HEK293 (cell line): Measurements from ENCODE around the gene IGF1R.

Experiments
- CTCF ChIA-PET: fragments of 350-600 bp; formaldehyde crosslinking; extraction: SDS; loops from one replicate; lab custom pipeline; 2021; ENCODE audit warnings: antibody characterized with exemption; lab: Yijun Ruan, JAX
- POLR2A ChIA-PET: fragments of 300-600 bp; formaldehyde crosslinking; extraction: SDS; loops from one replicate; lab custom pipeline; 2020; ENCODE audit warnings: antibody characterized with exemption, inconsistent platforms; lab: Yijun Ruan, JAX
- H3K27ac ChIP-seq: fragments of 200-500 bp; sonication (Bioruptor generic); 2 replicates; pipeline ENCODE4 v1.5.1; 2014; ENCODE audit warnings: low read depth, low read length, control low read depth, inconsistent platforms; ENCODE audit errors: extremely low read depth
- H3K36me3 ChIP-seq, 2 experiments: fragments of 200-500 bp in 1 of 2; sonication (Bioruptor generic) in 1 of 2; 1 replicate in 1 of 2; 2 replicates in 1 of 2; pipeline ENCODE4 v1.5.1; 2014 to 2017; ENCODE audit warnings: inconsistent platforms in 2 of 2, low read length in 2 of 2; ENCODE audit not compliant: control insufficient read depth in 2 of 2, insufficient read depth in 1 of 2
- H3K4me1 ChIP-seq: fragments of 200-500 bp; sonication (Bioruptor generic); 2 replicates; pipeline ENCODE4 v1.5.1; 2014; ENCODE audit warnings: mild to moderate bottlenecking, low read length, inconsistent platforms; ENCODE audit not compliant: control insufficient read depth, insufficient read depth
- H3K4me3 ChIP-seq: 2 replicates; pipeline ENCODE4 v1.5.1; 2011; ENCODE audit warnings: low read depth, mild to moderate bottlenecking, control low read depth, low read length, moderate library complexity
- H3K9me3 ChIP-seq: fragments of 200-500 bp; sonication (Bioruptor generic); 2 replicates; pipeline ENCODE4 v1.5.1; 2014; ENCODE audit warnings: low read depth, low read length, inconsistent platforms; ENCODE audit not compliant: control insufficient read depth, insufficient read depth
- EGR2 ChIP-seq: fragments of 450-650 bp; formaldehyde crosslinking; IDR thresholded peaks from 2 replicates; pipeline ENCODE4 v1.5.1; 2016; ENCODE audit warnings: low read depth, missing biosample characterization, missing genetic modification characterization
- GFI1B ChIP-seq: fragments of 450-650 bp; formaldehyde crosslinking; IDR thresholded peaks from 2 replicates; pipeline ENCODE4 v1.5.1; 2016; ENCODE audit warnings: missing biosample characterization, missing genetic modification characterization
- GLIS1 ChIP-seq: fragments of 450-650 bp; formaldehyde crosslinking; IDR thresholded peaks from 2 replicates; pipeline ENCODE4 v1.5.1; 2016; ENCODE audit warnings: missing biosample characterization, missing genetic modification characterization
- OSR2 ChIP-seq: fragments of 450-650 bp; formaldehyde crosslinking; IDR thresholded peaks from 2 replicates; pipeline ENCODE4 v1.5.1; 2016; ENCODE audit warnings: missing biosample characterization, missing genetic modification characterization
- SCRT1 ChIP-seq: fragments of 450-650 bp; formaldehyde crosslinking; IDR thresholded peaks from 2 replicates; pipeline ENCODE4 v1.5.1; 2016; ENCODE audit warnings: missing biosample characterization, missing genetic modification characterization, borderline replicate concordance
- SCRT2 ChIP-seq: fragments of 450-650 bp; formaldehyde crosslinking; IDR thresholded peaks from 2 replicates; pipeline ENCODE4 v1.5.1; 2016; ENCODE audit warnings: missing biosample characterization, missing genetic modification characterization
- YY1 ChIP-seq: fragments of 450-650 bp; formaldehyde crosslinking; IDR thresholded peaks from 2 replicates; pipeline ENCODE4 v1.5.1; 2018; ENCODE audit warnings: missing biosample characterization, missing genetic modification characterization
- ZBTB44 ChIP-seq: fragments of 450-650 bp; IDR thresholded peaks from 2 replicates; pipeline ENCODE4 v1.5.1; 2018; ENCODE audit warnings: missing biosample characterization, mild to moderate bottlenecking, missing genetic modification characterization
- ZFHX2 ChIP-seq: fragments of 450-650 bp; formaldehyde crosslinking; conservative IDR thresholded peaks from 2 replicates; pipeline ENCODE4 v1.5.1; 2016; ENCODE audit warnings: missing biosample characterization, missing genetic modification characterization
- ZNF266 ChIP-seq: fragments of 450-650 bp; formaldehyde crosslinking; IDR thresholded peaks from 2 replicates; pipeline ENCODE4 v1.5.1; 2016; ENCODE audit warnings: missing biosample characterization, missing genetic modification characterization, low read depth
- ZNF362 ChIP-seq: fragments of 450-650 bp; formaldehyde crosslinking; IDR thresholded peaks from 2 replicates; pipeline ENCODE4 v1.5.1; 2016; ENCODE audit warnings: missing biosample characterization, missing genetic modification characterization
- ZNF549 ChIP-seq: fragments of 450-650 bp; IDR thresholded peaks from 2 replicates; pipeline ENCODE4 v1.5.1; 2018; ENCODE audit warnings: missing biosample characterization, missing genetic modification characterization, mild to moderate bottlenecking, inconsistent platforms, moderate library complexity
- ZNF639 ChIP-seq: fragments of 450-650 bp; formaldehyde crosslinking; IDR thresholded peaks from 2 replicates; pipeline ENCODE4 v1.5.1; 2016; ENCODE audit warnings: missing biosample characterization, missing genetic modification characterization
- ZNF704 ChIP-seq: fragments of 450-650 bp; formaldehyde crosslinking; IDR thresholded peaks from 2 replicates; pipeline ENCODE4 v1.5.1; 2016; ENCODE audit warnings: missing biosample characterization, missing genetic modification characterization
- ZNF707 ChIP-seq: fragments of 450-650 bp; formaldehyde crosslinking; IDR thresholded peaks from 2 replicates; pipeline ENCODE4 v1.5.1; 2016; ENCODE audit warnings: missing biosample characterization, missing genetic modification characterization
- ZNF768 ChIP-seq: fragments of 450-650 bp; formaldehyde crosslinking; IDR thresholded peaks from 2 replicates; pipeline ENCODE4 v1.5.1; 2018; ENCODE audit warnings: missing biosample characterization, mild to moderate bottlenecking, missing genetic modification characterization
- ZNF791 ChIP-seq: fragments of 450-650 bp; formaldehyde crosslinking; IDR thresholded peaks from 2 replicates; pipeline ENCODE4 v1.5.1; 2016; ENCODE audit warnings: missing biosample characterization, missing genetic modification characterization

IGF1R gene

GRCh38 chr15:98676586-98677270 lies 28.4 kb downstream of the IGF1R start:
- no peak overlapping the region for H3K27ac ChIP-seq
- no peak overlapping the region for H3K4me3 ChIP-seq
- peaks cover 7% of the 10 kb centered on the region for H3K4me1 ChIP-seq
- ChIA-PET POLR2A (no interaction called here), CTCF (interaction anchor here (1.0 kb wide), 1 partner anchor 103 kb away, joined by 3 read pairs; no protein-coding TSS in a partner anchor)
- no peaks in the 10 kb centered on the region for H3K36me3 ChIP-seq
- no peaks in the 10 kb centered on the region for H3K9me3 ChIP-seq
- TF ChIP-seq ZNF704 (tag by site-specific recombination) (no peak), ZNF707 (no peak), OSR2 (tag by site-specific recombination) (peak; percentile 52; the same call in 1 of the 2 replicates), ZNF362 (tag by site-specific recombination) (peak; percentile 41; the same call in 1 of the 2 replicates)

GRCh38 chr15:98677345-98678059 lies 29.2 kb downstream of the IGF1R start:
- Histone ChIP-seq H3K4me3 (no peak overlapping the region), H3K9me3 (no peaks in the 10 kb centered on the region), H3K4me1 (peaks cover 6% of the 10 kb centered on the region), H3K36me3 (no peaks in the 10 kb centered on the region)
- POLR2A ChIA-PET = no interaction called here
- TF ChIP-seq YY1 (tag by site-specific recombination) = no peak
- peak; percentile 51; the same call in 1 of the 2 replicates for TF ChIP-seq EGR2 (tag by site-specific recombination)
- TF ChIP-seq ZFHX2 (tag by site-specific recombination) = peak; percentile 66
- TF ChIP-seq, all 188 proteins: peak for 2
- no peak overlapping the region for H3K27ac ChIP-seq
- CTCF ChIA-PET = interaction anchor here (1.0 kb wide), 1 partner anchor 102 kb away, joined by 3 read pairs; no protein-coding TSS in a partner anchor

GRCh38 chr15:98678484-98678883 lies 30.1 kb downstream of the IGF1R start:
- no peak for TF ChIP-seq ZNF639 (tag by site-specific recombination)
- TF ChIP-seq ZNF266 = no peak
- TF ChIP-seq SCRT1 (tag by site-specific recombination) = peak; percentile 55; the same call in 1 of the 2 replicates
- TF ChIP-seq SCRT2 (tag by site-specific recombination) = peak; percentile 60
- TF ChIP-seq GFI1B = no peak
- H3K27ac ChIP-seq = no peak overlapping the region

GRCh38 chr15:98681061-98681460 lies 32.7 kb downstream of the IGF1R start:
- ChIA-PET CTCF (no interaction called here), POLR2A (no interaction called here)
- H3K4me3 ChIP-seq = no peak overlapping the region
- peaks cover 27% of the 10 kb centered on the region for H3K4me1 ChIP-seq
- no peak overlapping the region for H3K27ac ChIP-seq
- no peaks in the 10 kb centered on the region for H3K9me3 ChIP-seq
- H3K36me3 ChIP-seq = no peaks in the 10 kb centered on the region
- TF ChIP-seq GLIS1 (tag by site-specific recombination) (no peak), ZNF791 (tag by site-specific recombination) (no peak), ZNF768 (tag by site-specific recombination) (no peak), ZBTB44 (tag by site-specific recombination) (no peak), ZNF549 (no peak)

More at GRCh38 chr15:98678484-98678883, 30.1 kb downstream of the IGF1R start:
- H3K4me1 ChIP-seq = peaks cover 14% of the 10 kb centered on the region
- no peak overlapping the region for H3K4me3 ChIP-seq
- ChIA-PET POLR2A (no interaction called here), CTCF (interaction anchor here (0.6 to 0.8 kb wide), 5 partner anchors 18 to 227 kb away, joined by 3 to 4 read pairs (median 3); no protein-coding TSS in a partner anchor)
- H3K9me3 ChIP-seq = no peaks in the 10 kb centered on the region
- no peaks in the 10 kb centered on the region for H3K36me3 ChIP-seq
